ENCODE measurements around the gene PTK7. TPM values are rescaled to one million over a fixed set of nuclear protein-coding genes. Genes with fewer than 3 reads are reported as not detected.

Gene PTK7
- total RNA-seq, 4 donors from 2014 or later = 4.4 to 22.3 (median 18.3) TPM

- DNase-seq = peak in 1 of 3 donors; percentile 51
- peak overlapping the region; percentile 90 to 98 (median 94) for H3K4me3 ChIP-seq
- no peaks in the 10 kb centered on the region for H3K27me3 ChIP-seq
- no peak for TF ChIP-seq POLR2A (IDR thresholded peaks at IDR 0.05)
- TF ChIP-seq, protein P1, sequence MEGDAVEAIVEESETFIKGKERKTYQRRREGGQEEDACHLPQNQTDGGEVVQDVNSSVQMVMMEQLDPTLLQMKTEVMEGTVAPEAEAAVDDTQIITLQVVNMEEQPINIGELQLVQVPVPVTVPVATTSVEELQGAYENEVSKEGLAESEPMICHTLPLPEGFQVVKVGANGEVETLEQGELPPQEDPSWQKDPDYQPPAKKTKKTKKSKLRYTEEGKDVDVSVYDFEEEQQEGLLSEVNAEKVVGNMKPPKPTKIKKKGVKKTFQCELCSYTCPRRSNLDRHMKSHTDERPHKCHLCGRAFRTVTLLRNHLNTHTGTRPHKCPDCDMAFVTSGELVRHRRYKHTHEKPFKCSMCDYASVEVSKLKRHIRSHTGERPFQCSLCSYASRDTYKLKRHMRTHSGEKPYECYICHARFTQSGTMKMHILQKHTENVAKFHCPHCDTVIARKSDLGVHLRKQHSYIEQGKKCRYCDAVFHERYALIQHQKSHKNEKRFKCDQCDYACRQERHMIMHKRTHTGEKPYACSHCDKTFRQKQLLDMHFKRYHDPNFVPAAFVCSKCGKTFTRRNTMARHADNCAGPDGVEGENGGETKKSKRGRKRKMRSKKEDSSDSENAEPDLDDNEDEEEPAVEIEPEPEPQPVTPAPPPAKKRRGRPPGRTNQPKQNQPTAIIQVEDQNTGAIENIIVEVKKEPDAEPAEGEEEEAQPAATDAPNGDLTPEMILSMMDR (IDR thresholded peaks at IDR 0.05) = no peak
- H3K4me1 ChIP-seq = peaks cover 5 to 29% (median 13%) of the 10 kb centered on the region in 4 donors
- H3K36me3 ChIP-seq = peaks cover 0 to 14% (median 0%) of the 10 kb centered on the region in 3 donors
- peak overlapping the region; percentile 93 to 99 (median 98) for H3K27ac ChIP-seq
- H3K9me3 ChIP-seq = no peaks in the 10 kb centered on the region
Measured at GRCh38 chr6:43171707-43172103, 95.6 kb downstream of the PTK7 start.

DNA sequence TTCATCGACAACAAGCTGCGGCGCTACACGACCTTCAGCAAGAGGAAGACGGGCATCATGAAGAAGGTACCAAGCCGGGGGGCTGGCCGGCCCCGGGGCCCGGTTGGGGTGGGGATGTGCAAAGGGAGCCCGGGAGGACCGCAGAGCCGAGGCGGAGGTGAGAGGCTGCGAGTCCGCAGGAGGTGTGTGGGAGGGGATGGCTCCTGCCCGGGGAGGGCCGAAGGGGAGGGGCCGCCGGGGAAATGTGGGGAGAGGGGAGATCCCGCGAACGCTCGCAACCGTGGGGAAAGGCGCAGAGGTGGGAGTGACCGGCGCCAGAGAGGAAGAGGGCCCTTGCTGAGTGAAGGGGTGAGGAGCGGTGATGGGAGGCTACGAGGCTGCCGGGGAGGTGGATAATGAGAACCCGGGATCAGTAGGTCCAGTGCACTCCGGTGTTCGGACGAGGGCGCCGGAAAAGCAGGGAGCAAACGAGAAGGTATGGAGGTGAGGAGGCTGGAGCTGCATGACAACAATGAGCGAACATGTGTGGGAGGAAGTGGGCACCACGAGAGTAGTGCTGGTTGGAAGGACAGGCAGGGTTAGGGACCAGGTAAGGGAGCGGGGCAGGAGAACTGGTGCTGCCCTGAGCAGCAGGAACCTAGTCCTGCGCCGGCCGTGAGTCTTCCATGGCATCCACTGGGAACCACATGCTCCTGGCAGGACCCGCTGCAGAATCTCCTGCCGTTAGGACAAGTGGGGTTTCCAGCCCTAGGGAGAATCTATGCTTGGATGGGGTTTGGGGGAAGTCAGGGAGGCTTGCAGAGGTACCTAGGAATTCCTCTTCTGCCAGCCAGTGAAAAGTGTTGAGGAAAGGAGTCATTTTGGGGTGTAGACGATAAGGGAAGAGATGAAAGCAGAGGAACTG, 96.2 kb downstream of the PTK7 start:
- Histone ChIP-seq H3K9me3 (no peaks in the 10 kb centered on the region), H3K27me3 (no peaks in the 10 kb centered on the region), H3K27ac (peak overlapping the region; percentile 93 to 99 (median 98)), H3K36me3 (peaks cover 0 to 19% (median 0%) of the 10 kb centered on the region in 3 donors), H3K4me1 (peaks cover 5 to 29% (median 13%) of the 10 kb centered on the region in 4 donors), H3K4me3 (peak overlapping the region; percentile 90 to 98 (median 94))
- DNase-seq = peak; percentile 55 to 72 (median 66)
- TF ChIP-seq, protein P1 (IDR thresholded peaks at IDR 0.05) = no peak
- no peak for TF ChIP-seq POLR2A (IDR thresholded peaks at IDR 0.05)

GRCh38 chr6:43173591-43174262, 97.6 kb downstream of the PTK7 start:
- peak overlapping the region; percentile 33 to 98 (median 69) for H3K4me3 ChIP-seq
- H3K4me1 ChIP-seq = peaks cover 5 to 29% (median 13%) of the 10 kb centered on the region in 4 donors
- peak overlapping the region; percentile 93 to 99 (median 98) for H3K27ac ChIP-seq
- TF ChIP-seq, protein P1 (IDR thresholded peaks at IDR 0.05) = no peak
- TF ChIP-seq POLR2A (IDR thresholded peaks at IDR 0.05) = no peak
- no peaks in the 10 kb centered on the region for H3K9me3 ChIP-seq
- no peaks in the 10 kb centered on the region for H3K27me3 ChIP-seq
- DNase-seq = peak in 1 of 3 donors; percentile 18
- H3K36me3 ChIP-seq = peaks cover 0 to 33% (median 0%) of the 10 kb centered on the region in 3 donors

DNA sequence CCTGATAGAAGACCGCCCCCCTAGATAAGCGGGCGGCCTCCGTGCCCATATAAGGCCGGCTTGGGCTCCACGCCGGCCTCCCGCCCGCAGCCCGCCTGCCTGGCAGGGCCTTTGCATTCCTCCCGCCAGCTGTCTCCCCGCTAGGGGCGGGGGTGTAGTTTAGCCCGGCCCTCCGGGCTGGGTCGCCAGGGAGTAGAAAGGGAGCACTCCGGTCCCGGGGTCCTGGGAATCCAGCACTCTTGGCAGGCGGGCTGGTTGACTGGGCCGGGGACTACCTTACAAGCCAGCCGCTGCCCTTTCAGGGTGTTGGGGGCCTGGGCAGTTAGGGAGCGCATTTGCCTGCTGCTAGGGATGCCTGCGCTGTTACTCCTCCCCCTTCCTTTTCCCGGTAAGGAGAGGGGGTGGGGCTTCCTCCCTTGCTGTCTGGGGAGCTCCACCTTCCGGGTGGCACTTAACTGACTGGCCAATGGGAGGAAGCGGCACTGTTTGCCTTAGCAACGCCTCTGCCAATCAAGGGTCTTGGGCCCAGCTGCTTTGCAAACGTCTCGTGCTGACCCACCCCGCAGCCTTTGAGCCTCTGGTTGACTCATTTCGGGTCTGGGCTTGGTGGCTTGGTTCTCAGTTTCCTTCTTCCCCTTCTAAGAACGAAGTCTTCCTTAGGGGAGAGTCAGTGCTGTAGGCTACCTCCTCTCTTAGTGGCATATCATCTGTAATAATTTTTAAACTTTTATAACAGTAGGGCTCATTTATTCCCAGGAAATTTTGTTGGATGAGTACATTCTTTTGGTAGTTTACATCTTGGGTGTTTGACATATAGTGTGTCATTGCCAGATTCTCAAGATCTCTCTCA, 98.4 kb downstream of the PTK7 start:
- H3K9me3 ChIP-seq = no peaks in the 10 kb centered on the region
- DNase-seq = peak; percentile 96 to 99 (median 99)
- peak overlapping the region; percentile 33 to 98 (median 54) for H3K4me3 ChIP-seq
- no peaks in the 10 kb centered on the region for H3K27me3 ChIP-seq
- peak overlapping the region; percentile 93 to 99 (median 98) for H3K27ac ChIP-seq
- peaks cover 0 to 41% (median 0%) of the 10 kb centered on the region in 3 donors for H3K36me3 ChIP-seq
- TF ChIP-seq, protein P1 (IDR thresholded peaks at IDR 0.05) = peak in 5 of 6 experiments; percentile 7 to 40 (median 38)
- peak; percentile 8 to 73 for TF ChIP-seq POLR2A (IDR thresholded peaks at IDR 0.05)
- H3K4me1 ChIP-seq = peaks cover 5 to 29% (median 13%) of the 10 kb centered on the region in 4 donors

Data from Peyer's patch (tissue), 4 donors.